Stomach (tissue), 4 donors: ENCODE measurements around the gene DPP10.

Source experiments
- CTCF ChIP-seq, 7 experiments: fragments of 450-650 bp in 4 of 7; fragments of 200-600 bp in 3 of 7; sonication (generic) in 3 of 7; IDR thresholded peaks; one replicate each; pipeline ENCODE4 v1.5.1; 2016 to 2019; ENCODE audit warnings: antibody characterized with exemption in 7 of 7, control low read depth in 2 of 7, mild to moderate bottlenecking in 1 of 7
- POLR2AphosphoS5 ChIP-seq, 3 donors: sonication (generic); formaldehyde crosslinking; IDR thresholded peaks; one replicate each; pipeline ENCODE4 v1.6.1; 2016; ENCODE audit warnings: antibody characterized with exemption in 3 of 3

- TF ChIP-seq CTCF (IDR thresholded peaks at IDR 0.05) (no peak), POLR2AphosphoS5 (IDR thresholded peaks at IDR 0.05) (no peak)
Measured at GRCh38 chr2:114456566-114456965, 14.1 kb downstream of the DPP10 start.
